HK-2 (cell line): ENCODE measurements around the gene ADK.
A peak's percentile ranks its signal among the peaks of the same experiment; 100 is the strongest.

Experiments used
- DNase-seq: peaks from one replicate; pipeline ENCODE4 v3.0.0-alpha.2; 2018; ENCODE audit not compliant: unreplicated experiment

ADK gene

DNA sequence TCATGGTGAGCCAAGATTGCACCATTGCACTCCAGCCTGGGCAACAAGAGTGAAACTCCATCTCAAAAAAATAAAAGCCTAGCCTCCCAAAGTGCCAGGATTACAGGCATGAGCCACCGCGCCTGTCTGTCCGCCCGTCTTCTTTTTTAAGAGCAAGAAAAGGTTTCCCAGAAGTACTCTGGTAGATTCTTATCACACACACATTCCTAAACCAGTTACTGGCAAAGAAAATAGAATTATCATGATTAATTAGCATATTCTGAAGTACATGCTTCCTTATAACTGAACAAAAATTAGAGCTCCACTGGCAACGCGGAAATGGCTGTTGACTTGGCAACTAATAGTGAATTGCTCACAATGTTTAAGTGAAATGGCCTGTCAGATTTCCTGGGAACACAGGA, 87.0 kb downstream of the ADK start:
- no peak for DNase-seq

DNA sequence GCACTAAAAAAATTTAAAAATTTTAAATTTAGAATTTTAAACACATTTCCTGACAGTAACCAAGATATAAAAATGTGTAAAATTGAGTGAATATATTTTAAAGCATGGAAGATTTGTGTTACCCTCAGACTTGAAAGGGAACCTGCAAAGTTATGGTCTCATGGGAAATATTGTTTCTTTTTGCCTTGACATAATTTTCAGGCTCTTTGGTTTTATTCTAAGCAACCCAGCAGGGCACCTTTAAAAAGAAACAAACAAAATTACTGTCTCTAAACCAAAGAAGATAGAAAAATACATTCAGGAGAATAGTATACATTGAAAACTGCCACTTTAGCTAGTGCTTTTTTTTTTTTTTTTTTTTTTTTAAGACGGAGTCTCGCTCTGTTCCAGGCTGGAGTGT, 87.5 kb downstream of the ADK start:
- no peak for DNase-seq

DNA sequence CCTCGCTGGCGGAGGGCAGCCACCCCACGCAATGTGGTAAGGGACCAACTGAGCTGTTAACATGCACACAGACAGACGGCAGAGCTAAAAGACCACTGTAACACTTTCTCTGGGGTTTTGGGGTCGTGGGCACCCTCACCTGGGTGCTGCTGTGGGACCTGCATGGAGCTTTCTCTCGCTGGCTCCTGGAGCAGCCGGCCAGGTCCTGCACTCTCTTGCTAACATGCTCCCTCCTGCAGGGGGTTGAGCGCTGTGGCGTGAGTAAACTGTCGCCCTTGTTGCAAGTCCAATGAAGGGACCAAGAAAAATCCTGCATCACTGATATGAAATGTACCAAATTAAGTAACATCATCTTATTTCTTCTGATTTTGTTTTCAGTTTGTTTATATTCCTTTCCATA, 92.0 kb downstream of the ADK start:
- no peak for DNase-seq

DNA sequence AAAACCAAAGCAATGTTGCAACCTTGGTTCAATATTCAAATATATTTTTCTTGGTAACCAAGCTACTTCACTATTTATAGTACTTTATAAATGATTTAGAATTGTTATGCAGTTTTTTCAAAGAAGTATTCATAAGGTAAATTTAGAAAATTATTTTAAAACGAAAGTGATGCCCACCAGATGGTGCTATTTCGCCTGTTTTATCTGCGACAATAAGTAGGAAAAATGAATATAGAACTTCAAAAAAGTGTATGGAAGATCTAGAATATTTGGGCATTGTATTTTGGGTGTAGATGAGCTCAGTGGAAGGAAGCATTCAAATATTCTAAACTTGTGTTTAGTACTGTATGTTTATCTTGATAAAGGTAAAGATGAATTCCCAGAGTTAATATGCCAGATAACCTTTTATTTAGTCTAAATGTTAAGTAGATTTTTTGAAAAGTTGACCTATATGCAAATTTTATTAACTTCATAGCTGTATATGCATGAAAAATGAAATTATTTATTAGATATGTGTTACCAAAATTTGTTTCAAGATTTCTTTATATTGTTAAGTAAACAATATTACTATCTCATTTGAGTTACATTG, 93.2 kb downstream of the ADK start:
- no peak for DNase-seq

DNA sequence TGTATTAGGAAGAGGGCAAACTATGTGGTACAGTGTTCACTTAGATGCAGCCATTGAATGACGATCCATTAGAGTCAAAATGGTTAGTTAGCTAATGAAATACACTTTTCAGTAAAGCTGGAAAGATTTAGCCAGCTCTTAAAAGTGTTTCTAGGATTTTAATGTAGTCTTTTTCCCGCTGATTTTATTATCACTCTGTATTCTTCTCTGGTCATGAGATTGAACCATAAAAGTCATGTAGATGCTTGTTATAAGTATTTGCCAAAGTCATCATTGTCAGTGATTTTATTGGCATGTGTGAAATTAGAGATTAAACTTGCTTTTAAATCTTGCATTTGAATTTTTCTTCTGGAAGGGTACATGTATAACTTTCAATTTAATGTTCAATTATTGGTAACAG, 93.8 kb downstream of the ADK start:
- no peak for DNase-seq

DNA sequence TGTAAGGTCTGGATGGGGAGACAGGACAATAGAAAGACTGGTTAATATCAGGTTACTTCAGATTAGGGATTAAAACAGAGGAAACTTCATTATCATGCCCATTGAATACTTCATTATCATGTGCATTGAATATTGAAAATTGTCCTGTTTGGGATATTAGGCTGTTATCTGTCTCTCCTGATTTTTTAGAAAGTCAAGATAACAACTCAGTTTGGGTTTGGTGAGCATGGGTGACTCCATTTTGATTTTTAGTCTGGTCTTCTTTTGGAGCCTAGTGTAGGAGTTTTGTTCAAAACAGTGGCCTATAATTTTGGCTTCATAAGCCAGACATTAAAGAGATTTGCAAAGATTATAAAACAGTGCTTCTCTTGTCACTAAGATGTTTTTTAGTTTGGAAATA, 95.5 kb downstream of the ADK start:
- DNase-seq = no peak

DNA sequence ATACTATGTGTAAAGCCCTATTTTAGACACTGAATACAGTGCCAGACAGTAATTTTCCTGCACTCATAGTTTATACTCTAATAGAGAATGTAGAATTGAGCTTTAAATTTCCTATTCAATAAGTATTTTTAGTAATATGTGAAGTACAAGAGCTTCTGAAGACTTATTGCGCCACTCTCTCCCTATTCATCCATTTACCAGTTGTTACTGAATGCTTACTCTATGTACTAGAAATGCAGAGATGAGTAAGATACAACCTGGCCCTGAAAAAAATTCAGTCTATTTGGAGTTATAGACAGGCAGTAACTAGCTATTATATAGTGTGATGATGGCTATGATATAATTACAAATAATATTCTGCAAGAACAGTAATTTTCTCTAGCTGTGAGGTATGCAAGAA, 98.8 kb downstream of the ADK start:
- DNase-seq = no peak

DNA sequence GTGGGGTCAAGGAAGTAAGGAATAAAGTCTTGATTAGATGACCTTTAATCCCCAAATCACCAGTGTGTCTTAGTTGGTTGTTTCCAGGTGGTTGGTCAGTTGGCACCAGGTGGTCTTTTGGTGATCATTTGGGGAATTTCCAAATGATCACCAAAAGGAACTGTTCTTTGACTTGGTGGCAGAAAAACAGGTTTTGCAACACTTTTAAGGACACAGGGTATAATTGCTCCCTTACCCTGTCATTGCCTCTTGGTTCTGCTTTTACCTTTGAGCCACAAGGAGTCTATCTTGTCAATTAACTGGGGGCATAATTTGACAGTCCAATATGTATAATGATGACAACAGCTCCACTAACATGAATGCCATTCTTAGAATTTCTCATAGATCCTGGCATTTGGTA, 104.2 kb downstream of the ADK start:
- no peak for DNase-seq

DNA sequence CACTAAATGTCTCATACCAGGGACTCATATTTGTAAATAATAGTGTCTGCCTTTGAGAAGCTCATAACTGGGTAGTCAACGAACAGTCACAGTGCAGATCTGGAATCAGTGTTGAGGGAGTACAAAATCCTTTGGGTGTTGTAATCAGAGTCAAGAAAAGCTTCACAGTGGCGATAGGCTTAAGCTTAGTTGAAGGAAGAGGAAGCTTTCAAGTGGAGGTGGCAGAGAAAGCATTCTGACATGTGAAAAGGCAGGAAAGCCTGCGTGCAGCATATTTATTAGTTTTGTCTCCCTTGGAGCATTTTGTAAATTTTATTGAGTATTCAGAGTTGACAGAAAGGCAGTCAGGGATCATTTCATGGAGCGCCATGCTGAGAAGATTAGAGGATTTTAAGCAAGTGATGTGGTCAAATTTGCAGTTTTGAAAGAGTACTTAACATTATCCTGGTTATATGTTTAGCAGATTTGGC, 104.9 kb downstream of the ADK start:
- DNase-seq = no peak

DNA sequence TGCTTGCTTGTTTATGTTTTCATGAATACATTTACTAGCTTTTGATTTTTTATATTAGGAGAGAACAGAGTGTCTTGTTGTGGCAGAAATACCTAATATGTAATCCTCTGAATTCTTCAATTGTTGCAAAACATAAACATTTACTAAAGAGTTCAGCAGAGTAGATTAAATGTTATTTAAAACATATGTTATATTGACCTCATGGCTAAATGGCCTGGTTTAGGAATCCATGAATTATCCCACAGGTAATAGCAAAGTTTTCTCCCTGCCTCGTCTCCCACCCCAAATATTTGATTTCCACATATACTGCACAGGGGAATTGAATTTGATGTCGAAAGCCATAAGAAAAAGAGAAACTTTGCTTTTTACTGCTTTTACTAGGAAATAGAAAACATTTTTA, 111.8 kb downstream of the ADK start:
- DNase-seq = no peak

DNA sequence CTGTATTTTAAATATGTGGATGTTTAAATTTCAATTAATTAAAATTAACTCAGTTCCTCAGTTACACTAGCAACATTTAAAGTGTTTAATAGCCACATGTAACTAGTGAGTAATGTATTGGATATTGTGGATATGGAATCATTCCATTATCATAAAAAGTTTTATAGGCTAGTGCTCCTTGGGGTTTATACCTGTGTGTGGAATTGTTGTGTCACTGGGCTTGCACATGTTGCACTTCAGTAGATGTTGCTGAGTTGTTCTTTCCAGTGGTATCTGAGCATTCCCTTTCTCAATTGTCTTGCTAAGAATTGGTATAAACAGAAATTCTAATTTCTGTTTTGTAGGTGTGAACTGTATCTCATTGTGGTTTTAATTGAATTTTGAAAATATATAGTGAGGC, 113.0 kb downstream of the ADK start:
- no peak for DNase-seq

DNA sequence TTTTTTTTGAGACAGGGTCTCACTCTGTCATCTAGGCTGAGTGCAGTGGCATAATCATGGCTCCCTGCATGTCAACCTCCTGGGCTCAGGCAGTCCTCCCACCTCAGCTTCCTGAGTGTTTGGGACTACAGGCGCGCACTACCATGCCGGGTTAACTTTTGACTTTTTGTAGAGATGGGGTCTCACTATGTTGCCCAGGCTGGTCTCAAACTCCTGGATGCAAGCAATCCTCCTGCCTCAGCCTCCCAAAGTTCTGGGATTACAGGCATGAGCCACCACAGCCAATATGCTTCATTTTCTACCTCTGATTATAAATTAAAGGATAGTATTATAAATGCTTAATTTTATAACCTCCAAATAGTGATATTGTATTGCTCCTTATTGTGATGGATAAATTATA, 121.3 kb downstream of the ADK start:
- DNase-seq = no peak

DNA sequence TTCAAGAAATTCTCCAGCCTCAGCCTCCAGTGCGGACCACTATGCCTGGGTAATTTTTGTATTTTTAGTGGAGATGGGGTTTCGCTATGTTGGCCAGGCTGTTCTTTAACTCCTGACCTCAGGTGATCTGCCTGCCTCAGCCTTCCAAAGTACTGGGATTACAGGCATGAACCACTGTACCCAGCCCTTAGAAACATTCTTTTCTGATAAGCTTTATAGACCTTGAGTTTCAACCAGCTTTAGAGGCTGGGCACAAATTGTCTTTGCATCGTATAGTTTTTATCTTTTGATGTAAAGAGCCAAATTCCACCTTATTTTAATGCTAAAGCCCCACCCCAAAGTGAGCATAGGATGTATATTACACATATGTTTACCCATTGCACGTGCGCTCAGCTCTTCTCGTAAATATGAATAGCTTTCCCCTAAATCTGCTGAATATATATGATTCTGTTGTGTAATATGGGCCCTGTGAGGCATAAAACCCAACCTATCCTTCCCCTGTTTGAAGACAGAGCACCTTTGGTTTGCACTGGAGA, 124.8 kb downstream of the ADK start:
- DNase-seq = no peak

DNA sequence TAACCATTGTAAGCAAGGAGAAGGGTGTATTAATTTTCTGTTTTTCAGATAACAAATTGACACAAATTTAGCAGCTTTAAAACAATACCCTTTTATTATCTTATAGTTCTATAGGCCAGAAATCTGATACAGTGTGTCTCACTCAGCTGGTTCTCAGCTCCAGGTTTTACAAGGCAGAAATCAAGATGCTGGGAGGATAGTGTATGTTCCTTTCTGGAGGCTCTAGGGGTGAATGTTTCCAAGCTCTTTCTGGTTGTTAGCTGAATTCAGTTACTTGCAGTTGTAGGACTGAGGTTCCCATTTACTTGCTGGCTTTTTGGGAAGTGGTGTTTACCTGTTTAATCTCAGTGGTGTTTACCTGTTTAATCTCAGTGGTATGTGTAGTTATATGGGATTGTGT, 125.4 kb downstream of the ADK start:
- DNase-seq = no peak

DNA sequence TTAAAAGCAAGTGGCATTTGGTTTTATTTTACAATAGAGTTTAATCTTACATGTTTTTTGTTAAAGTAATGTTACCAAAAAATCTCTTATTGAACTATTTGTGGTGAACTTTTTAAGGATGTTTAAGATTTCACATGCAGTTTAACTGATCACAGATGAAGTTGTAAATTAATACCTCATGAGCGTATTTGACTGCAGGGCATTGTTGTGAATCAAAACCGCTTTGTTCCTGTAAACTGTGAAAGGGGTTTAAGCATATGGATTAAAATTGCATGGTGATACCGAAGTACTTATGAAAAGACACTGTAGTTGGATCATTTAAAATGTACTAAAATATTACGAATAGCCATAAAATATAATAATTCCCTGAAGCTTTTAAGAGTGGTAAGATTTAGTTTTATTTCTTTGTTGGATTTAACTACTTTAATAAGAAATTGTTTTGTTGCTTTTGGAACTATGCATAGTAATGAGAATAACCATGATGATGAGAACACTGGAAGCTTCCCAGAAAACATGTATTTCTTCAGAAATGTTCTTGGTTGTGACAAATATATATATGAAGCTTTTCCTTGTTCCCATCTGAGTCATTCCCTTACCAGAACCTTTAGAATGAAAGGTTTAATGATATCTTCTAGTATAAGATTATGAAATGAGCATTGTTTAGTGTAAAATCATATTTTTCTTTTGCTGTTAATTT, 131.3 kb downstream of the ADK start:
- DNase-seq = no peak

DNA sequence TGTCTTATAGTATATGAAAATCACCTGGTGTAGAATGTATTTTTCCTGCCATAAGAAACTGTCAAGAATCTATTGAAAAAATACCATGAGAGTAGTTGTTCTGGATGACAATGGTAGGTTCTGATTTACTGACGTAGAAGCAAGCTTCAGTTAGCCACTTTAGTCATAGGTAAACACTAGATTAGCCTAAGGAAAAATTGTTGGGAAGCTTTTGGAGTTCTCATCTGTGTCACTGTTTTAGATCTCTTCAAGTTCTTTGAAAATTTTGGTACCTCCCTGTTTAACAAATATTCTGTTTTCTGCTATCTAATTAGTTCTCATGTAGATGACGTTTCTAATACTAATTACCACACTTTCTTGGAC, 131.8 kb downstream of the ADK start:
- DNase-seq = no peak

DNA sequence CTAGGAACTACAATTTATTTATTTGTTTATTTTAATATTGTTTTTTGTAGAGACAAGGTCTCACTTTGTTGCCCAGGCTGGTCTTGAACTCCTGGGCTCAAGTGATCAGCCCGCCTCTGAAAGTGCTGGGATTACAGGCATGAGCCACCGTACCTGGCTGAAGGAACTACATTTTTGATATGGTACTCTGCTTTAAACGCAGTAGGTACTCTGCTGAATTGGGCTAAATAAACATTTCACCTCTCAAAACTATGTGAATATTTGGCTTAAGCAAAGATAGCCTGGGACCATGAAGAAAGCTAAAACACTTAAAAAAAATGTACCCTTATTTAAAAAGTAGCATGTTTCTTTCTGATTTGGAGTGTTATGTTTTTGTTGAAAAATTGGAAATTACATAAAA, 138.2 kb downstream of the ADK start:
- no peak for DNase-seq

DNA sequence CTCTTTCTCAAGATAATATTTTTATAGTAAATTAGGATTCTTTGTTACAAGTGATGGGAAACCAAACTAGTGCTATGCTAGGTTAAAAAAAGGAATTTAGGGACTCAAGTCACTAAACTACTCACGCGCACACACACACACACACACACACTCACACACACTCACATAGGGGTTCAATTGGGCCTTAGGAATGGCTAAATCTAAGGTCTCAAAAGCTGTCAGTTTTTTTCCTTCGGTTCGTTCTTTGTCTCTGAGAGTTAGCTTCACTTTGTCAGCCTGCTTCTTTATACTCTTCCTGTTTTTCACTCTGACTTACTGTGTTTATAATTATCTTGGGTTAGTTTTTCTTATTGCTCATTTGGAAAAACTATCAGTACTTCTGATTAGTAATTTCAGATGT, 138.9 kb downstream of the ADK start:
- no peak for DNase-seq

DNA sequence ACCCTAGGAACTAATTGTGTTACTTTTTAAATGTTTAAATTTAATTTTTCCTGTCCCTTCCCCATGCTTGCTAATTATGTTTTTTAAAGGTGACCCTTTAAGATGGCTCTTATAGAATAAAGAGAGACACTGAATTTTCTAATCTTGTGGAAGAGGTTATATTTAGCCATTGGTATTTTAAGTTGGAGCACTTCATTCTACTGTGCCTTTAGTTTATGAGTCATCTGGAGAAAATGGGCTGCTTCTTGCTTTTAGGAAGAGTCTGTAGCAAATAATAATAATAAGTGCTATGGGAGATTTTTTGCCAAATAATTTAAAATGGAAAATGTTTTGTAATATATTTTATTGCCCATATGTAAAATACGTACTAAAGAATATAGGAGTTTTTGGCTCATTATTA, 139.7 kb downstream of the ADK start:
- no peak for DNase-seq

DNA sequence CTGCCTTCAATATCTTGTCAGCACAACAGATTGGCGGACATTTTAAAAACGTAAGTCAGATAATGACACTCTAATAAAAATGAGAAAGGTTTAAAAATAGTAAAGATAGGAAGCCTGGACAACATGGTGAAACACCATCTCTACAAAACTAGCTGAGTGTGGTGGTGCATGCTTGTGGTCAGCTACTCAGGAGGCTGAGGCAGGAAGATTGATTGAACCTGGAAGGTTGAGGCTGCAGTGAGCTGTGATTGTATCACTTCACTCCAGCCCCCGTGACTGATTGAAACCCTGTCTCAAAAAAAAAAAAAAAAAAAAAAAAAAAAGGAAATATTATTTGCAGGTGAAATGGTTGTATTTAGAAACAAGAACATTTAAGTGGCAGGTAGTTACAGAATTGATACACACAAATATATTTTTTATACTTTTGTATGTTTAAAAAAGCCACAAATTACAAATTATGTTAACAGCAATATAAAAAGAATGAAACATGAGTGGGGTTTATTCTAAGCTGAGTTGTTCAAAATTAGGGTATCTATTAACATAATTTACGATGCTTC, 141.9 kb downstream of the ADK start:
- DNase-seq = peak; percentile 14

DNA sequence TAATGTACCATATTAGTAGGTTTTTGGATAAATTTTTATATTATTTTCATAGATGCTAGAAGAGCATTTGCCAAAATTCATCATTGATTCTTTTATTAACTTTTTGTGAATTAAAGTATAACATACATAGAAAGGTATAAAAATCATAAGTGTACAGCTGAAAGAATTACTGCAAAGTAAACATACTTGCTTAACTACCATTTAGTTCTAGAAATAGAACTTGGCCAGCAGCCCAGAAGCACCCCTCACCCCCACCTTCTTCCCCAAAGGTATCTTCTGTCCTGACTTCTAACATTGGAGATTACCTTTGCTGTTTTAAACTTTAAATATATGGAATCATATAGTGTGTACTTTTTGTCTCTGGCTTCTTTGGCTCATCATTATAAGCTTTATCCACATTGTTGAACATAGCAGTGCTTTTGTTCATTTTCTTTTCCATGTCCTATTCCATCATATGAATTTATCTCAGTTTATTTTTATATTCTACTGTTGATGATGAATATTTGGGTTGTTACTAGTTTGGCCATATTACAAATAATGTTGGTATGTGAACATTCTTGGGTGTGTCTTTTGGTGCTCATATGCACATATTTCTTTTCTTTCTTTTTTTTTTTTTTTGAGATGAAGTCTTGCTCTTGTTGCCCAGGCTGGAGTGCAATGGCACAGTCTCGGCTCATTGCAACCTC, 142.8 kb downstream of the ADK start:
- DNase-seq = no peak

DNA sequence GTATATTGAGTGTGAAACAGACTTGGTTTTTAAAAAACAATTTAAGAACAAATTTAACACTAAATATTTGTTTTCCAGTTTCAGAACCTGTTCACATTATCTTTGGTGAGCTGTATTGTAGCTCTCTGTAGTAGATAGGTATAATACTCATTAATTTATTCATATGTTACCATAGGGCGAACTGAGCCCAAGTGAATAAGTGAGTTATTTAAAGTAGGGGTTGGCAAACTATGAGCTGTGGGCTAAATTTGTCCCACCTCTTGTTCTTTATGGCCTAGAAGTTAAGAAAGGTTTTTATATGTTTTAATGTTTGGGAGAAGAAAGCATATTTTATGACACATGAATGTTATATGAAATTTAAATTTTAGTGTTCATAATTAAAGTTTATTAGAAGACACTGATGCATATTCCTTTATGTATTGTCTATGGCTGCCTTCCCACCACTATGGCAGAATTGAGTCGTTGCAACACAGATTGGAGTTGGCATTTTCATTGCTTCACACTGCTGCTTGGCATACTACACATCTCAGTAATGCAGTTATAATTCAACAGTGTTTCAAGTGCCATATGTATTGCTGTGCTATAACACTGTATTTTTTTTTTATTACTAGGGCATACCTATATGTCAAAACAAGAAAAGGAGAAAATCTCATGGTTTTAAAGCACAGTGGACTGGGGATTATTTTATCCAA, 146.5 kb downstream of the ADK start:
- DNase-seq = no peak
